HG03439 (cell line): ENCODE measurements around the gene CTDSPL.
"Not testable (repeated sequence)": the region's sequence is repeated elsewhere in the genome, so short reads cannot be mapped to it uniquely, and the experiment has no call there.

Source experiments
- ATAC-seq: cut with Tn5 transposase; IDR thresholded peaks from one replicate; pipeline ENCODE4 v1.9.1; 2021; ENCODE audit warnings: mild to moderate bottlenecking, moderate library complexity; ENCODE audit not compliant: unreplicated experiment

The CTDSPL gene

DNA sequence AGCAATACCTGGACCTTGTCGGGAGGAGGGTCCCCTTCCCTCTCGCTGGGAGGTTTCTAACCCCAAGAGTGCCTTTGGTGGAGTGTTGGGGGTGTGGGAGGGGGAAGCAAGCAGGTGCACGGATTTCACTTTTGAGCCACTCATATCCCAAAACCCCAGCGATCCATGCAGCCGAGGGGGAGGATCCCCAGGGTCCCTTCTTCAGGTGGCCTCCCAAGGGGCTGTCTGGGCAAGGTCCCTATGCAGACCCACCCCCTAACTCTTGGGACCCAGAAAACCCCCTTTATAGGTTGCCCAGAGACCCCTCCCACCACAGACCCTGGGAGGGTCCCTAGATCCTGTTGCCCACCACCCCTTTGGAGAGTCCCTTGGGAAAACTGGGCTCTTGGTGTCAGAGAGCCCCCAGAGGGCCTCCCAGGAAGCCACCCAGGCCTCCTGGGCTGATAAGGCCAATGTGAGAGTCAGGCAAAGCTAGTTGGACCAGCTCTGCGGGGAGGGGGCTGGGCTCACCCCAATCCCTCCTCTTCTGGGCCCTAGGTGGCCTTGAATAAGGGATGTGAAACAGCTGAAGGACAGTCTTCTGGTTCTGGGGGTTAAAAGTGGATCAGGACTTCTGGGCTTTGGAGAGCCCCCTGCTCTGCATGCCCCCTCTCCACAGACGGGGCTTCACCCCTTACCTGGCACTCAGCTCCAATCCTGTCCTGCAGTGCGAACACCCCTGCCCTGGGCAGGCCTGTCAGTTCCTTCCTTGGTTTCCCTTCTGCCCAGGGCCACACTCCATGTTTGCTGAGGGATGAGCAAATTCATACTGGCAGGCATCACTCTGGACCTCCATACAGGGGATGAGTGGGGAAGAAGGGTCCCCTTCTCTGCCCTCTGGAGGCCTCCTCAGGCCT, 168.7 kb downstream of the CTDSPL start:
- ATAC-seq, result no peak

DNA sequence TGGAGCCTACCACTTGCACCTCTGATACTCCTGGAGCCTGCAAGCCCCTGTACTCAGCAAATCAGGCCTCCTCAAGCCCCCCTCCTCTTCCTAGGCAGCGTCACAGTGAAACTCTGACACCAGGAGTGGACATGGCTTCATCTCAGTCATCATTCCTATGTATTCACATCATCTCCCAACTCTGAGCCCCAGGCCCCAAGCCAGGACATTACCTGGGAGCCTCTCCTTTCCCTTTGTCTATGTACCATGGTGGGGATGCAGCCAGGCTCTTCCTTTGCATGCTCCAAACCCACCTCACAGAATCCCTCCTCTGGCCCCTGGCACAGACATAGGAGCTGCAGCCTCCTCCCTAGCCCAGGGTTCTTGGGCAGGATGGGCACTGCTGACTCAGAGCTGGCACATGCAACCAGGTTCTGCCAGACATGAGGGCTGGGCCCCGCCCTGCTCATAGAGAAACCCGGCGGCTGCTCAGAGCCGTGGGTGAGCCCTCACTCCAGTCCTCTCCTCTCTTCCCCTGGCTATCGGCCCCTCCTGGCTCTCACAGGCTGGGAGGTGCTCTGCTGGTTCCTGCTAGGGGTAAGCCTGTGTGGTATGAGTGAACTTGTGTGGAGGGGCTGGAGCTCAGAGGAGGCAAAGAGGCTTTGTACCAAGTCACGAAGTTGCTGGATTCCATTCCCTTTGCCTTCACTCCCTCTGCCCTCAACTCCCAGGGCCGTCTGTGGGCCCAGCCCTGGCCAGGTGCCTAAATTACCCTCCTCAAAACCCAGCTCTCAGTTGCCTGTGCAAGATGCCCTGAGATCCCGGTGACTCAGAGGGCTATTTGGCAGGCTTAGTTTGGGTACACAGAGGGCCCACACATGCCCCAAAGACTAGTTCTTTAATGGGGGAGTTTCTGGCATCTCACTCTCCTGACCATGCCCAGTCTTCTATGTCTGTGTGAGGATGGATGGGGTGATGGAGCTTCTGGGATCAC, 169.6 kb downstream of the CTDSPL start:
- ATAC-seq, result no peak

DNA sequence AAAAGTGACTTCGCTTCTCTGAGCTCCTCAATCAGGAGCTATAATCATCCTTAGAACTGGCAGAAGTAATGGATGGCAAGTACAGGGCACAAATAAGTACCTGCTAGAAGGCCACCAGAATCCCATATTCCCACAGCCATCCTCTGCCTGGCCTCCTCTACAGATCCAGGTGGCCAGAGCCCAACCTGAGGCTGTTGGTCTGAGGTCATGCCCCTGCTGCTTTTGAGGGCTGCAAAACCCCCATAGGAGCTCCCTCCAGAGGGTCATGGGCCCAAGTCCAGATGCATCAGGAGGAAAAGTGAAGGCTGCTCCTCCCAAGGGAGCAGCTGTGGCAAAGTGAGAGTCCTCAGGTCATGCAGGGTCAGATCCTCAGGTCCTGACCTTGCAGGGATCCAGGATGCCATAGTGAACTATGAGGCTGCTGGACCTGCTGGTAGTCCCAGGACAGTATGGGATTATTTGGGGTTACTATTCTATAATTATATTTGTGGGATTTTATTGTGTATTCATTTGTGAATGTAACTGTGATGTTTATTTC, 170.7 kb downstream of the CTDSPL start:
- ATAC-seq, result no peak

DNA sequence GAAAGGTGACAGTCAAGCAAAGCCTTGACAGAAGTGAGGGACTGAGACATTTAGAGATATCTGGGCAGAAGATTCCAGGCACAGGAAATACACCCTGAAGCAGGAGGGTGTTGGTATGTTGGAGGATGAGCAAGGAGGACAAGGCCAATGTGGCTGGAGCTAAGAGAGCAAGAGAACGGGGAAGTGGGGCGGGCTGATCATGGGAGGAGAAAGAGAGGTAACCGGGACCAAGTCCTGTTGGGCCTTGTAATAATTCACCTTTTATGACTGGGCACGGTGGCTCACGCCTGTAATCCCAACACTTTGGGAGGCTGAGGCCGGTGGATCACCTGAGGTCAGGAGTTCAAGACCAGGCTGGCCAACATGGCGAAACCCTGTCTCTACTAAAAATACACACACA, 171.9 kb downstream of the CTDSPL start:
- ATAC-seq, result not testable (repeated sequence)
